ENCODE data around the gene CCL13.

The CCL13 gene

DNA sequence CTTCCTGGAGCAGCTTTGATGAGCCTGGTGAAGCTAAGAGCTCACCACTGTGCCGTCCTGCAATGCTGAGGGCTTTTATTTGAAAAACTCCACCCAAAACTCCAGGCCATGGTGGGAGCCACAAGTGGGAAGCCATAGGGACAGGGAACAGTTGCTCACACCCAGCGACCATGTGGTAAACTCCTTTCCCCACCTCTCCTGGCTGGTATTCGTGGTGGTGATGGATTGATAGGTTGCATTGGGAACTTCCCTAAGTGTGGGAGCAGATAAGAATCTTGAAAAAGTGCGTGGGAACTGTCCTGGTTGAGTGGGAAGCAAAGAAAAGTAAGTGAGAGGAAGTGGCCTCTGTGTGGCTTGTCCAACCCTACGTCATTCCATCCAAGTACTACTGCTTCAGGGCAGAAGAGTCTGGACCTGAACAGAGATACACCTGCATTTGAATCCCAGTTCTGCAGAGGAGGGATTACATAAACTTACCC lies 6.9 kb downstream of the CCL13 start, which contains the start of gene CCL1:
TSS of gene CCL1 (minus strand) at position 51 of the 479 bp plus-strand sequence. CDS start 72 bp downstream, outside the sequence.
- no peak for DNase-seq (ENCODE audit: low spot score)

DNA sequence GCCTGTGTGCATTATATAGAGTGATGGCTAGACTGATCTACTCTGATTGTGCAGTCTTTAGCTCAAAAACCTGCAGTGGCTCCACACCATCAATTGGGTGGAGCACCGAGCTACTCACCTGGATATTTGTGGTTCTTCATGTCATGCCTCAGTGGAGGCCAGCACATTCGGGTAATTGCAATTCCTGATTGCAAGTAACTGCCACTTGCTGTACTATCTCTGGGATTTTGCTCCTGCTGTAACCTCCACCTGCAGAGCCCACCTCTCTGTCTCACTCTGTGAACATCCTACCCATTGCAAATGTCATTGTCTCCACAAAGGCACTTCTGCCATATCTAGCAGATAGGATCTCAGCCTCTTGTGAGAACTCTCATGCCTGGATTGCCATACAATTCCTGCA lies 8.5 kb downstream of the CCL13 start:
- no peak for DNase-seq (ENCODE audit: low spot score)

DNA sequence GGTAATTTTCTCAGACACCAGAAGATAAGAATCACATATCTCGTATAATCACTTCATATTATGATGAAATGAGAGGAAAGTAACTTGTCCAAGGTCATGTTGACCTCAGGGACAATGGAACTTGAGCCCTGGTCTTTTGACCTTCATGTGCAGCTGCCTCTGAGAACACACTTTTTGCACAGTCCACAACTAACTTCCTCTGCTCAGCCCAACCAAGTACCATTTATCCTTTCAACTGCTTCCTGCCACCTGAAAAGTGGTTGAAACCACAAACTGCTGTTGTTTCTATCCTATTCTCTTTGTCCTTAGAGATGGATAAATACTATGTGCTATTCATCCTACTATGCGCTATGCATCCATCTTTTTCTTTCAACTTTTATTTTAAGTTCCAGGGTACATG lies 9.1 kb downstream of the CCL13 start:
- no peak for DNase-seq (ENCODE audit: low spot score)

DNA sequence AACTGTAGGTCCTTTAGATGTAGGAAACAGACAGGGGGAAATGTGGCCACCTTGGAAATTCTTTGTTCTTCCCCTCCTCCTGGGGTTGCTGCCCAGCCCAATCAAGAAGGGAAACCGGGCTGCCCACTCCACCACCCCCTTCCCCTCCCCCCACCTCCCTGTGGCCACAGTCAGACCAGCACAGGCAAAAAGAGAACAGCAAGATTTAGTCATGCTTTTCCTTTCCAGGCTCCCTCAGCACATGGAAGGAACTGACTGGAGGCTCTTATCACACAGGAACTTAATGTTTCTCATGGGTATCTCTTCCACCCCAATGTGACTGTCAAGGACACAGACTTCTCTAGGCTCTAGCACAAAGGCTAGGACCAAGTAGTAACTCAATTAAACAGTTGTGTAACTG lies 9.7 kb downstream of the CCL13 start:
- DNase-seq (ENCODE audit: low spot score), result no peak

- no peak for DNase-seq (ENCODE audit: low spot score)
These were observed 10.3 kb downstream of the CCL13 start for GRCh38 chr17:34366529-34367107.

DNA sequence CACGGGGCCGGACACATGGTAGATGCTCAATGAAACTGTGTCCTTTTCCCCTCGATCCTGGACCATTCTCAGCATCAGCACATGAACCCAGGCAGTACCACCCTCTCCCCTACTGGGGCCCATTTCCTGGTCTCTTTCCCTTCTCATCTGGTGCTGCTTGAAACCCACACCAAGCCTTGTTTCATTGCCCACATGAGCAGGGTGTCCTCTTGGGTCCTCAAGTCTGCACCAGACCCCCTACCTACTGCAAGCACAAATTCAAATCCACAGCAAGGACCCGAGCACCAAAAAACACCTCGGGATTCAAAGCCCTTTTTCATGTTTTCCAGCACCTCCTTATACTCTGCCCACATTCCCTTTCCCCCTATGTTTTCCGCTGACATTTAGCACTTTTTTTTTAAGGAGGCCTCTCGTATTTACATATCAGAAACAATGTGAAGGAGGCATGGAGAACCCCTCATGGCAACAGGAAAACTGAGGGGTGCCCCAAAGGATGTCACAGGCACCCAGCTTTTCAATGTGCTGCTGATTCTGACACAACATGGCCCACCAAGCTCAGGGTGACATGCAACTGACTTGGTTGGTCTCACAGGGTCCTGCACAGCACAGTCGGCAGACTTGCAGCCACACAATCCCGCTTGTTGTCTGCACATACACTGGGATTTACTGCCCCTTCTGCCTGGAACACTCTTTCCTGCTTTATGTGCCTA lies 11.4 kb downstream of the CCL13 start:
- no peak for DNase-seq (ENCODE audit: low spot score)

GRCh38 chr17:34368196-34368945 lies 12.1 kb downstream of the CCL13 start:
- no peak for DNase-seq (ENCODE audit: low spot score)

DNA sequence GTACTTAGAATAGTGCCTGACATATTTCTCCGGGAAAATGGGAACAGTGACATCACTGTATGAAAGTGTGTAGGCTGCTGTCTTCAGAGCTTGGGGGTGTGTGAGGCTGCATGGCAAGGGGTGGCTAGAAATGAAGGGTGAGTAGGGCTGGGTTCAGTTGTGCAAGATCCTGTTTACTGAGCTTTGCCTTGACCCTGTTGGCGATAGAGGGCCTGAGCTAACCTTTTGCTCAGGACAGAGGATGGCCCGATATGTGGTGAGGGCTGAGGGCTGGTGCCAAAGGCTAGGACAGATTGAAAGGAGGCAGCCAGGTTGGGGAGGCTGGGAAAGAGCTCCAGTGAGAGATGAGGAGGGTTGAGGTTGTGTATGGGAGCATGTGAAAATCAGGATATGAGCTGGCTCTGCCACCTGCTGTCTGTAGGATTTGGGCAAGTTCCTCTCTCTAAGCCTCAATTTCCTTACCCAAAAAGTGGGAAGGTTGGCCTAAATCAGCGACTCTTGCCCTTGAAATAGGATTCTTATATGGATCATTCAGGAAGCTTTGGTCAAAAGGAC lies 12.7 kb downstream of the CCL13 start:
- no peak for DNase-seq (ENCODE audit: low spot score)

DNA sequence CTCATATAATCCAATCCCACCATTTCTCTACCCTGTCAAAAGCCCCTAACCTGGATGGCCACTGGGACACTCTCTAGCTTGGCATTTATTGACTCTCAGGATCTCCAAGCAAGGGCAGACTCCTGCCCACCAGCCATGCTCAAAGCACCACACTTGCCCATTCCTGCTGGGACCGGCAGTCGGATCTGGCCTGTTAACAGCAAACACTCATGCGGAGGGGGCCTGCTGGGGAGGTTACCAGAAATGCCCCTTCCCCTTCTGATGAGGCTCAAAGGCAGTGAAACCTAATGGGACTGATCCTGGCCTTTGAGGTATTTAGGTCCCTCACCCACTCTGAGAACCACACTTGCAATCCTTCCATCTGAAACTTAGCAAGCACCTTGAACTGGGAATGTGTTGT lies 13.3 kb downstream of the CCL13 start:
- no peak for DNase-seq (ENCODE audit: low spot score)

GRCh38 chr17:34370376-34370996 lies 14.2 kb downstream of the CCL13 start:
- no peak for DNase-seq (ENCODE audit: low spot score)

DNA sequence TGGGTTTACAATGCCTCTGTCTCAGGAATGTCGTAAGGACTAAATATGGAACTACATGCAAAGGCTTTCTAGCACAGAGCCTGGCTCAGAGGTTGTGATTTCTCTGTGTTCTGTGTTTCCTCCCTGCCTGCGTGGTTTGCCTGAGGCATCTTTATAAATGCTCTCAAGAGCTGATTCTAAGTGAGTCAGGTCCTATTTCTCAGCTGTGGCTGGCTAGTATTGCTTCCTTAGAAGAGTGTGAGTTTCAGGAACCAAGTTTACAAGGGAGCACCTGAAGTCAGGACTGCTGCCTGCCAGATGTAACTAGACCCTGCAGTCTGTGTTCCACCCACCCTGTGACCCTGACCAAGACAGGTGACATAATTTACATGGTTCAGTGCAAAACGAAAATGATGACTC lies 14.7 kb downstream of the CCL13 start:
- DNase-seq (ENCODE audit: low spot score), result no peak

GRCh38 chr17:34371405-34372100 lies 15.3 kb downstream of the CCL13 start:
- no peak for DNase-seq (ENCODE audit: low spot score)

GRCh38 chr17:34374457-34374856 lies 18.2 kb downstream of the CCL13 start:
- no peak for DNase-seq (ENCODE audit: low spot score)

GRCh38 chr17:34375426-34375997 lies 19.2 kb downstream of the CCL13 start:
- no peak for DNase-seq (ENCODE audit: low spot score)

GRCh38 chr17:34377078-34377823 lies 21.0 kb downstream of the CCL13 start:
- no peak for DNase-seq (ENCODE audit: low spot score)

- DNase-seq (ENCODE audit: low spot score), result peak; percentile 64
These were observed 22.4 kb downstream of the CCL13 start for GRCh38 chr17:34378664-34379101.

DNA sequence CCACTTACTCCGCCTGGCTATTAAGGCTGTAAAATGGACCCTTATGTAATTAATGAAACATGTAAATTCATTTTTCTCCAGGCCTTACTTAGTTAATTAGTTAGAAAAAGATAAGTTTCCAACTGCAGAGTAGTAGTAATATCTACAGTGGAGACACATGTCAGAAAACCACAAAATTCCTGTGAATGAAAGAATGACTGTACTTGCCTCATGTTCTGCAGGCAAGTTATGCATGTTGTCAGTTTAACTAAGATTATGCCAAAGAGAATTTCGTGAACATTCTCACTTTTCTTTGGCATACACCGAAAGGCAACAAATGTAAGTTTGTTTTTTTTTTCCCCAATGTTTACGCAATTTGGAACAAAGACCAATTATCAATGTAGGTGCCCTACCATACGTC lies 23.6 kb downstream of the CCL13 start:
- no peak for DNase-seq (ENCODE audit: low spot score)

- no peak for DNase-seq (ENCODE audit: low spot score)
These were observed 26.4 kb downstream of the CCL13 start for GRCh38 chr17:34382621-34383124.

GRCh38 chr17:34383216-34383615 lies 26.9 kb downstream of the CCL13 start:
- DNase-seq (ENCODE audit: low spot score), result no peak

DNA sequence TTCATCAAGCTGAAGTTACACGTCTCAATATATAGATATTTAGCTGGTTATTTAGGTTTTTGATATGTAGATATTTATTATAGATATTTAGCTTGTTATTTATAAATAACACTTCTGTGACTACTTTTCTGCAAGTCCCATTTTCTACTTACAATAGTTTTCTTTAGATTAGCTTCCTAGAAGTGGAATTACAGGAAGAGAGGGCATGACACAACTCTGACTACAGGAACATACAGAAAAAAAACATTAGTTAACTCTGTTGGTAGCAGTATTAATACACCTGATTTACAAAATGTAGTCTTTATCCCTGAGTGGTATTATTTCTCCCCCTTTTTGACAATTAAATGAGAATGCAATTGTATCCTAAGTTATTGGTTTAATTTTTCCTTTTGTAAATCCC lies 28.0 kb downstream of the CCL13 start:
- no peak for DNase-seq (ENCODE audit: low spot score)

All from NAMALWA (cell line).